ENCODE data around the gene CHRNA4.

GRCh38 chr20:63313349-63314014 lies 47.7 kb downstream of the CHRNA4 start:
- no peak for TF ChIP-seq CTCF (IDR thresholded peaks at IDR 0.05)
- TF ChIP-seq POLR2A (IDR thresholded peaks at IDR 0.05): no peak
